T-helper 9 cell (primary cell): ENCODE measurements around the gene ZNF764.
A peak's percentile ranks its signal among the peaks of the same experiment; 100 is the strongest.

ENCODE experiments used
- DNase-seq: peaks from one replicate; pipeline ENCODE4 v3.0.0-alpha.2; 2020

ZNF764 gene

GRCh38 chr16:30569746-30570635 lies 11.8 kb upstream of the ZNF764 start:
- DNase-seq: no peak

- DNase-seq: no peak
These were observed 11.1 kb upstream of the ZNF764 start for GRCh38 chr16:30569281-30569680.

- DNase-seq: peak; percentile 30
These were observed 9.9 kb upstream of the ZNF764 start for GRCh38 chr16:30567991-30568638.

- peak; percentile 39 for DNase-seq
These were observed 9.2 kb upstream of the ZNF764 start for GRCh38 chr16:30567160-30567990.

GRCh38 chr16:30566531-30566930 lies 8.4 kb upstream of the ZNF764 start:
- no peak for DNase-seq

GRCh38 chr16:30565984-30566383 lies 7.8 kb upstream of the ZNF764 start:
- DNase-seq: no peak

- no peak for DNase-seq
These were observed 7.4 kb upstream of the ZNF764 start for GRCh38 chr16:30565526-30565925.

GRCh38 chr16:30562021-30562420 lies 3.8 kb upstream of the ZNF764 start:
- DNase-seq: no peak

GRCh38 chr16:30561089-30561816 lies 3.1 kb upstream of the ZNF764 start:
- DNase-seq: no peak

- no peak for DNase-seq
These were observed 1.5 kb upstream of the ZNF764 start for GRCh38 chr16:30559690-30560089.

GRCh38 chr16:30558789-30559377 lies 709 bp upstream of the ZNF764 start:
- DNase-seq: no peak

- peak; percentile 38 for DNase-seq
These were observed 542 bp downstream of the ZNF764 start for GRCh38 chr16:30557707-30557956.

GRCh38 chr16:30556125-30556473 lies 2.1 kb downstream of the ZNF764 start:
- no peak for DNase-seq

- no peak for DNase-seq
These were observed 2.7 kb downstream of the ZNF764 start for GRCh38 chr16:30555315-30556124.

GRCh38 chr16:30554557-30555314 lies 3.4 kb downstream of the ZNF764 start:
- DNase-seq: no peak

GRCh38 chr16:30553393-30553899 lies 4.7 kb downstream of the ZNF764 start:
- no peak for DNase-seq

- DNase-seq: no peak
These were observed 5.2 kb downstream of the ZNF764 start for GRCh38 chr16:30552956-30553355.

GRCh38 chr16:30551781-30552180 lies 6.4 kb downstream of the ZNF764 start:
- peak; percentile 70 for DNase-seq

- DNase-seq: no peak
These were observed 9.5 kb downstream of the ZNF764 start for GRCh38 chr16:30548416-30549253.

- DNase-seq: no peak
These were observed 12.1 kb downstream of the ZNF764 start for GRCh38 chr16:30546115-30546514.
